Stimulated activated CD8-positive, alpha-beta memory T cell treated with anti-CD3 and anti-CD28 coated beads, Interleukin-2, amount 100 ng/mL, for 1 hour (primary cell): ENCODE results near the gene EHF.
"Not testable (repeated sequence)": the region's sequence is repeated elsewhere in the genome, so short reads cannot be mapped to it uniquely, and the experiment has no call there.

ENCODE experiments used
- DNase-seq, 2 donors: peaks; one replicate each; pipeline ENCODE4 v3.0.0-alpha.2; 2020; ENCODE audit warnings: low read depth in 2 of 2

Gene EHF

GRCh38 chr11:34620820-34621792 is at the start of gene EHF:
EHF (plus strand) TSS chr11:34621093; CDS start chr11:34642631, 21,538 bp downstream.
- no peak for DNase-seq

GRCh38 chr11:34573537-34573936 is 47.4 kb upstream of the EHF start:
- DNase-seq = no peak

GRCh38 chr11:34575261-34575660 is 45.6 kb upstream of the EHF start:
- no peak for DNase-seq

- no peak for DNase-seq
These were observed 45.2 kb upstream of the EHF start for GRCh38 chr11:34575671-34576070.

- no peak for DNase-seq
These were observed 44.6 kb upstream of the EHF start for GRCh38 chr11:34576331-34576730.

- DNase-seq = no peak
These were observed 37.1 kb upstream of the EHF start for GRCh38 chr11:34583818-34584217.

GRCh38 chr11:34585304-34585734 is 35.6 kb upstream of the EHF start:
- no peak for DNase-seq

- DNase-seq = no peak
These were observed 35.0 kb upstream of the EHF start for GRCh38 chr11:34585735-34586487.

- DNase-seq = no peak
These were observed 34.2 kb upstream of the EHF start for GRCh38 chr11:34586488-34587281.

GRCh38 chr11:34587282-34587677 is 33.6 kb upstream of the EHF start:
- DNase-seq = no peak

- no peak for DNase-seq
These were observed 32.9 kb upstream of the EHF start for GRCh38 chr11:34588023-34588422.

- no peak for DNase-seq
These were observed 32.2 kb upstream of the EHF start for GRCh38 chr11:34588701-34589100.

GRCh38 chr11:34589177-34589576 is 31.7 kb upstream of the EHF start:
- DNase-seq = not testable (repeated sequence)

- DNase-seq = no peak
These were observed 27.8 kb upstream of the EHF start for GRCh38 chr11:34593085-34593484.

- DNase-seq = no peak
These were observed 26.3 kb upstream of the EHF start for GRCh38 chr11:34594603-34595002.

GRCh38 chr11:34595391-34595790 is 25.5 kb upstream of the EHF start:
- no peak for DNase-seq

GRCh38 chr11:34595960-34596644 is 24.8 kb upstream of the EHF start:
- DNase-seq = no peak

GRCh38 chr11:34599406-34599945 is 21.4 kb upstream of the EHF start:
- no peak for DNase-seq

GRCh38 chr11:34600339-34601084 is 20.4 kb upstream of the EHF start:
- no peak for DNase-seq

GRCh38 chr11:34601085-34601444 is 19.8 kb upstream of the EHF start:
- DNase-seq = no peak
